Activated T-cell treated with anti-CD3 and anti-CD28 coated beads for 1 hour (primary cell): Measurements from ENCODE around the gene DDR2.
"Not testable (repeated sequence)": the region's sequence is repeated elsewhere in the genome, so short reads cannot be mapped to it uniquely, and the experiment has no call there.

ENCODE experiments used
- DNase-seq: peaks from one replicate; pipeline ENCODE4 v3.0.0-alpha.2; 2020; ENCODE audit warnings: low read depth

The DDR2 gene

DNA sequence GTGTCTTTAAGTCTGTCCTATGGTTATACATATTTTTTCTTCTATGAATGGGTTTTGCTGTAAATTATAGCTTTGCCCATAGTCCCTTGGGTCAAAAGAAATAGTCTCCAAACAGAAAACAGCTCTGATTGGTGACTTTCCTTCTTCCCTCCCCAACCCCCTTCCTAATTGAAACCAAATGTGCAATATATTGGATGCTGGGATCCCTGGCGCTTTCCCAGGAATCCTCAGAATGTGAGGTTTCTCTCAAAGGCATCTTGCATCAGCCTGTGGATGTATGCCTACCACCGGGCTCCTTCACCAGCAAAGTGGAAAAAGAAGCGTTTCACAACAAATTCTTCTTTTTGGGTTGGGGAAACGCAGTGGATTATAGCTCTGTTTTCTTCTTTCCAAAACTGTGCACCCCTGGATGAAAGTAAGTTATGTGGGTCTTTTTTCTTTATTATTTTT is at the start of gene DDR2:
TSS of gene DDR2 (plus strand) at position 248 of the 450 bp plus-strand sequence. CDS start 86,600 bp downstream, outside the sequence.
- no peak for DNase-seq

DNA sequence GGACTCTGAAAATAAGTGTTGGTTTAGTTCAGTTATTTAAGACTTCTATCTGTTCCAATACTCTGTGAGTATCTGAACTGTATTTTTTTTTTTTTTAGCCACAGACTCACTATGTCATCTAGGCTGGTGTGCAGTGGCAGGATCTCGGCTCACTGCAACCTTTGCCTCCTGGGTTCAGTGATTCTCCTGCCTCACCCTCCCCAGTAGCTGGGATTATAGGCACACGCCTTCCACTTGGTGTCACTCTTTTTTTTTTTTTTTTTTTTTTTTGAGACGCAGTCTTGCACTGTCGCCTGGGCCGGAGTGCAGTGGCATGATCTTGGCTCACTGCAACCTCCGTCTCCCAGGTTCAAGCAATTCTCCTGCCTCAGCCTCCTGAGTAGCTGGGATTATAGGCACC is 49.4 kb upstream of the DDR2 start:
- not testable (repeated sequence) for DNase-seq

DNA sequence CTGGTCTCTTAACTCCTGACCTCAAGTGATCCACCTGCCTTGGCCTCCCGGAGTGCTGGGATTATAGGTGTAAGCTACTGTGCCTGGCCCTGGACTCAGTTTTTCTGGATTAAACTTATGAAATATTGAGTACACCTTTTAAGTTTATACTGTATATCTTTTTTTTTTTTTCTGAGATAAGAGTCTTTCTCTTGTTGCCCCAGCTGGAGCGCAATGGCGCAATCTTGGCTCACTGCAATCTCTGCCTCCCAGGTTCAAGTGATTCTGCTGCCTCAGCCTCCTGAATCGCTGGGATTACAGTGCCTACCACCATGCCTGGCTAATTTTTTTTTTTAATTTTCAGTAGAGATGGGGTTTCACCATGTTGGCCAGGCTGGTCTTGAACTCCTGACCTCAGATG is 47.2 kb upstream of the DDR2 start:
- DNase-seq: not testable (repeated sequence)

DNA sequence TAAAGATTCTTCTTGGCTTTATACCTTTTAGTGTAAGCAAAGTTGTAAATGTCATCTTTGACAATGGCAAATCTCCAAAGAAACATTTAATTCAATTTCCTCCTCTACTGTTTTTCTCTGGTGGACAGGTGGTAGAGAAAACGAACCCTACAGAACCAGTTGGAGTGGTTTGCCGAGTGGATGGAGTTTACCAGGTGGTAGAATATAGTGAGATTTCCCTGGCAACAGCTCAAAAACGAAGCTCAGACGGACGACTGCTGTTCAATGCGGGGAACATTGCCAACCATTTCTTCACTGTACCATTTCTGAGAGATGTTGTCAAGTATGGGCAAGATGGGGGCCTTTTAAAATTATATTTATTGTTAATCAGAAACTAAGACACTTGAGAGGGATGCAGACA is 44.9 kb upstream of the DDR2 start:
- no peak for DNase-seq

DNA sequence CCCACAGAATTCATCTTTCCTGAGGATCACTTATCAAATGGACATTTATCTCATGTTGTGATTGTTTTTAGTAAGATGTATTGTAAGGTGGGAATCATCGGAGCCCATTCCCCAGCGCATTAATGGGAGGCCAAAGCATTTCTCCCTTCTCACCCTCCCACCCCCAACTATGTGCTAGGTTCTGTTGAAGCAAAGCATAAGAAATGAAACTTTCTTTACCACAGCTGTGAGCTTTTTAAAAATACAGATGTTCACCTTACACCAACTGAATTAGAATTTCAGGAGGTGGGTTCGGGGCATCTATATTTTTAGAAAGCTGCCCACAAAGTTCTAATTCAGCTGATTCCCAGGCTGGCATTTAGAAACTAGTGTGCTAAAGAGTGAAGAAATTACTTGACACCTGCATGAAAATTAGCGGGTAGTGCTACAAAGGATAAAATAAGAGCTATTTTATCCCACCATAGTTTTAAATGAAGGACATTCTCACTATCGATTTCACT is 44.5 kb upstream of the DDR2 start:
- DNase-seq: no peak

DNA sequence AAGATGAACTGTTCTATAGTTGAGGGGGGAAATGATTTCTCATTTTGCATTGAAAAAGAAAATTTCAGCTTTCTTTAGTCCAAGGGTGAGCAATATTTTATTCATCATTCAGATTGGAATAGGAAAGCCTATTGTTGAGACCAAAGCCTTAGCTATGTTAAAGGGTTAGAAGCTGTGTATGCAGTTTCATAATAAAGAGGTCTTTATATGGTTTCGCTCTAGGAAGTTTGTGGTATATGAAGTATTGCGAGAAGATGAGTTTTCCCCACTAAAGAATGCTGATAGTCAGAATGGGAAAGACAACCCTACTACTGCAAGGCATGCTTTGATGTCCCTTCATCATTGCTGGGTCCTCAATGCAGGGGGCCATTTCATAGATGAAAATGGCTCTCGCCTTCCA is 42.2 kb upstream of the DDR2 start:
- DNase-seq: no peak

DNA sequence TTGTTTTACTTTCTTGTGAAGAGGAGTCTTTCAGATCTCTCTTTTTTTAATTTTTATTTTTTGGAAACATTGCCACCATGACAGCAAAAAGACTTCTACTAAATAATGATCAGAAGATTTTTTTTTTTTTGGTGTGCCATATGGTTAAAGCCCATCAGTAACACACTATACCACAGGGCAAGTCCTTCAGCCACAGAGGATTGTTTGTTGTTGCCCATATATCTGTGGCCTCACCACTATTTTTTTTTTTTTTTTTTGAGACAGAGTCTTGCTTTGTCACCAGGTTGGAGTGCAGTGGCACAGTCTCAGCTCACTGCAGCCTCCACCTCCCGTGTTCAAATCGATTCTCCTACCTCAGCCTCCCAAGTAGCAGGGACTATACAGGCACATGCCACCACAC is 41.6 kb upstream of the DDR2 start:
- DNase-seq: no peak

DNA sequence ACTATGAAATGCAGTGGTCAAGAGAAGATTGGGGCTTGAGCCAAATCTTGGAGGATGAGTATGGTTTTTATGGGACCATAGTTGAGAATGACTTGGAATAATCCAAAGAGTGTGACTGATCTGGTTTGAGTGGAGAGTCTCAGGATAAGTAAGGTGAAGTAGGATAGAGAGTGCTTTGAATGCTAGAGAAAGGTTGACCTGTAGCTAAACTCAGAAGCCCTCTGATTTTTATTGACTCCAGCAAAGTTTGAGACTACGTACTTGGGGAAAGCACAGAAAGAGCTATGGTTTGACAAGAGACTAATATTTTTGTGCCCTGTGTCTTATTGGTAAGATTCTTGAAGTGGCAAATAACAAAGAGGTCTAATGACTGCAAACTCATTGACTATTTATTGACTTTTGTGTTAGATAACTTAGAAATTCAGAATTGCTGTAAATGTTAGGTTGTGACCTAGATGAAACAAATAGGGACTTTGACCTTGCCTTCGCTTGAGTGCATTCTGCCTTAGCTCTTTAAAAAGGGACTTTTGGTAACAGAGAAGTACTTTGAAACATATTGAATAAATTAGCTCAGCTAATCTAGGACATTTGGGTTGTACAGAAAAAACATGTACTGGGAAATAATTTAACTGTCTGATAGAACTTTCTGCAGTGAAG is 35.6 kb upstream of the DDR2 start:
- DNase-seq: no peak

DNA sequence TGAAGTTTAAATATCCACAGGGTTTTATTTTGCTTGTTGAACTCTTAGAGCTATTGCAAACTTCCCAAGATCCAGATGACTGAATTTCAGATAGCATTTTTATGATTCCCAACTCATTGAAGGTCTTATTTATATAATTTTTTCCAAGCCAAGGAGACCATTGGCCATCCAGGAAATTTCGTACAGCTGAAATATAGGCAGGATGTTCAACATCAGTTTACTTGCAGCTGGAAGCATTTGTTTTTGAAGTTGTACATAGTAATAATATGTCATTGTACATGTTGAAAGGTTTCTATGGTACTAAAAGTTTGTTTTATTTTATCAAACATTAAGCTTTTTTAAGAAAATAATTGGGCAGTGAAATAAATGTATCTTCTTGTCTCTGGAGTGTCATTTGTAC is 32.8 kb upstream of the DDR2 start:
- DNase-seq: no peak

DNA sequence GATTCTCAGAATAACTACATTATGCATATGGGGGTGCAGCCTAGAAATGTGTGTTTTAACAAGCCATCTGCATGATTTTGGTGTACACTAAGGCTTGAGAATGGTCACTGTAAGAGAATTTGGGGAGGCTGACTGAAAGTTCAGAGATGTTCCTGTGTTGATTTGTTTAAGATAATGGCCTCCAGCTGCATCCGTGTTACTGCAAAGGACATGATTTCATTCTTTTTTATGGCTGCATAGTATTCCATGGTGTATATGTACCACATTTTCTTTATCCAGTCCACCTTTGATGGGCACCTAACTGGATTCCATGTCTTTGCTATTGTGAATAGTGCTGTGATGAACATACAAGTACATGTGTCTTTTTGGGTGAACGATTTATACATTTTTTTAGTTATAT is 29.1 kb upstream of the DDR2 start:
- DNase-seq: not testable (repeated sequence)

DNA sequence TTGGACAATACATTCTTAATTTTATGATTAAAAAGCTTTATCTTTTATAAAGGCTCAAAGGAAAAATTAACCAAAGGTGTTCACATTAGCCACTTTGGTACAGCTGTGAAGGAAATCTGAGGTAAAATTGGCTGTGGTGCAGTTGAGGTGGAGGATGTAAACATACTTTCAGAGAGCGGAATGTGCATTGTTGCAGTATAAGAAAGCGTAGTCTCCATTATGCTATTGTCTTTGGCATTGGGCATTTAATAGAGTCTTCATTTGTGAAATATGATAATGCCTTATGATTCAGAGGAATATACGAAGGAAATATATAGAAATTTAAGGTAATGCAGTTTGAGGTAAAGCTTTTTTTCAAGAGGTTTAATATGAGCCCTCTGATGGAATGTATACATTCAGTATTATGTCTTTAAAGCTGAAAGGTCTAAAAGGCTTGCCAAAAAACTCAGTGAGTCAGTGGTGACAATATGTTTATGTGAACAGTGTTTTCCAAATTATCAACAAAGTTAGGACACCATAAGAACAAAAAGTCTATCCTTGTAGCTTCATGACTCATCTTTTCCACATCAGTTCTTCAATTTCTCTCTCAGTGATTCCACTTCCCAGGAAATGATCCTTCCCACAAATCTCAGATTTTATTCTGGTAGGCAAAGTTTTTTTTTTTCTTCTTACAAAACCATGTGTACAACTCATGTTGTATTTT is 26.9 kb upstream of the DDR2 start:
- no peak for DNase-seq

DNA sequence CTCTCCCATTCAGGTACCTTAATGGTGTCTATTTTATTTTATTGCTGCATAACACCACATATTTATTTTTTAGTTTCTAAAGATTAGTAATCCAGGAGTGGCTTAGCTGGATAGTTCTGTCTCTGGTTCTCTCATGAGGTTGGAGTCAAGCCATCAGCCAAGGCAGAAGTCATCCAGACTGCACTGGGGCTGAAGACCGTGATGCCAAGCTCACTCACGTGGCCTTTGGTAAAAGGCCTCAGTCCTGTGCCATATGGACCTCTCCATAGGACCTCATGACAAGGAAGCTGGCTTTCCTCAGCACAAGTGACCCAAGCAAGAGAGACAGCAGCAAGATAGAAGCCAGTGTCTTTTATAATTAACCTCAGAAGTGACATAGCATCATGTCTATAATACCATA is 23.0 kb upstream of the DDR2 start:
- no peak for DNase-seq

DNA sequence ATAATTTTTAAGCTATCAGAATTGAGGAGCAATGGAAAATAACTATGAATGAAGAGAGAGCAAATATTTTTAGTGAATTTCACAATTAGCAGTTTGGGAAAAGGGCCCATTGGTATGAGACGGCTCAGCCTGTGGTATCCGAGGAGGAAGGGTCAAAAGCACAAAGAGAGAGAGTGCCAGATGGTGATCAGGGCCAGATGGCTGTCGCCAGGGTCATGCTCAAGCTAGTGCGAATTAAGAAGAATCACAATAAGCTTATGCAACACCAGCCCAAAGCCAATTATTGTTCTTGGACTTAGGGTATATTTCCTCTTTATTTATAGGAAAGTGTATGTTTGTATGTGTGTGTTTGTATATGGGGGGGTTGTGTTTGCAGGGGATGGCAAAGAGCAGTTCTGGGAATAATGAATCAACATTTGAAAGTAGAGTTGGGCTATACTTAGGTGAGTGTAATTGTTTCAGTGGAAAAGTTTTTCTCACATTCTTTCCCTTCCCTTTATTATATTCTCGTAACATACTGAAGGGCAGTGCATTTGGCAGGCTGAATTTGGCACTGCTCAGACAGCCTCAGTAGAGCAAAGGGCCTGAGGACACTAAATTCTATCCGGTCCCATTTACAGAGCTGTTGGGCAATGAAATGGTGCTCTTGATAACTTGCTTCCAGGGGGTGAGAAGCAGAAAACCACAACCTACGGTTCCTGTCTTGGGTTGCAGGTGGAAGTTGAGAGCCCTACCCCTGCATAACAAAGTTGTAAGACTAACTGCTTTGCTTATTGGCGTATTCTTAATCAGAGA is 19.5 kb upstream of the DDR2 start:
- DNase-seq: no peak

DNA sequence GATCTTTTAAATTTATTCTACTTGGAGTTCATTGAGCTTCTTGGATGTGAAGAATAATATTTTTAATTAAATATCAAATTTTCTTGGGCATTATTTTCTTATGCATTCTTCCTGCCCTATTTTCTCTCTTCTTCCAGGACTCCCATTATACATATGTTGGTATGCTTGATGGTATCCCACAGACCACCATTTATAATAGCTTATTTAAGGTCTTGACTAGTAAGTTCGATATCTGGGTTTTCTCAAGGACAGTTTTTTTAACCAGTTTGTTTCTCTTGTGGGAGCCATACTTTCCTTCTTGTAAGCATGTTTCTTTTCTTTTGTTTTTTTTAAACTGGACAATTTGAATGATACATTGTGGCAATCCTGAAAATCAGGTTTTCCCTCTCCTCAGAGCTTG is 15.4 kb upstream of the DDR2 start:
- no peak for DNase-seq

DNA sequence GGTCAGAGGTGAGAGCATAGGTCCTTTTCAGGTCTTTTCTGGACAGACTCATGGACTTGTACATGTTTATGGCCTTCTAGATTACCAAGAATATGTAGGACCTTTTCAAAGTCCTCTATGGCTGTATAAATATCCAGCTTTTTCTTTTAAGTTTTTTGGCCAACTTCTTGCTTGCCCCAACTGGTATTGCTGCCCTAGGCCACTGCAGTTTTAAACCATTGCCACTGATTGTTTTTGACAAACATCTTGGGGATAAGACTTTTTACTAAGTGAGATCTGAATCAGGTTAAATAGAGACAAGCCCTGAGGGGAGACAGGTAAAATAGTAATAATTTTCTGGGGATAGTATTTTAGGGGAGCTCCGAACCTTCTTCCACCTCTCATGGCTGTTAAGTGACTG is 14.8 kb upstream of the DDR2 start:
- no peak for DNase-seq

DNA sequence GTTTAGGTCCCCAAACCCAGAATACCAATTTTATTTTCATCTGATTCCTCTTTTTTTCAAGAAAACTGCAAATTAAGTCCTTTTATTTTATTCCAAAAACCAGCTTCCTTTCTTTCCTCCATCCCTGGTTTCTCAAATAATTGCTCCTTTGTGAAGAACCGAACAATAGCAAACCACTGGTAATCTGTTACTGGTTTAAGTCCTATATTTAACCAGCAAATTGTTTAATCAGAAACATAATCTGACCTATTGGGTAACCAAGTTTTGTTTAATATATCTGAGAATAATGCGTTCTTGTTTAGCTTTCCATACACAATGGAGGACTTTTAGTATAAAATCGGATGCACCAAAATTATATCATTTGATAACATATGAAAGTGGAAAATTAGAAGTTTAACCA is 13.2 kb upstream of the DDR2 start:
- DNase-seq: no peak

DNA sequence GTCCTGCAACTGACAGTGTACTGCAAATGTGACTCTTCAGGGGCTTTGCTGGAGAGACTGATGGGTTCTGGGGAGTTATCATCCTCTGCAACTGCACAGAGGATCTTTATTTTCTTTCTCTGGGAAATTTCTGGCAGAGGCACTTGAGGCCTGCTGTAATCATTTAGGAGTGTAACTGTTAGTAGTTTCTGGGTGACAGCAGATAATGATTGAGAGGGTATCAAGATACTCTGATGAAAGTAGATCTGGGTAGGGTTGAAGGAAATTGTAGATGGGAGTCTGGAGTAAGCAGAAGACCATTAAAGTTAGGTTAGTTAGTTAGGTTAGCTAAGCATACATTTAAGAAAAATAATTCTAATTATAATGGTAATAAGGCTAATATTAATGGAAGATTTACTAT is 11.0 kb upstream of the DDR2 start:
- DNase-seq: no peak

DNA sequence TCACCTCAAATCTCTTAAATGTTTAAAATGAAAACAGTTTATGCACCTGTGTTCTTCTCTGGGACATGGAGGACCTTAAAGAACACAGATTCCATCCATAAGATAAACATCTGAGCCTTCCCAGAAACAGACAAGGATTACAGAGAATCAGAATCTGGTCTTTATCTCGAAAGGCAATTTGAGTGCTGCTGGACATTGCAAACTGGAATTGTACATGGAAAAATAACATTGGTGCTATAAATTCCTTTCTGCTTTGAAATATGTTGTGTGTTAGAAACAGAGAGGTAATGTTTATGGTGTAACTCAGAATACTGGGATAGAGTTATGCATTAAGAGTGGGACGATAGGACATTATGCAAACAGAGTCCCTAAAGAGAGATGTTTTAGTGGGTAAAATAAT is 6.6 kb upstream of the DDR2 start:
- DNase-seq: no peak

DNA sequence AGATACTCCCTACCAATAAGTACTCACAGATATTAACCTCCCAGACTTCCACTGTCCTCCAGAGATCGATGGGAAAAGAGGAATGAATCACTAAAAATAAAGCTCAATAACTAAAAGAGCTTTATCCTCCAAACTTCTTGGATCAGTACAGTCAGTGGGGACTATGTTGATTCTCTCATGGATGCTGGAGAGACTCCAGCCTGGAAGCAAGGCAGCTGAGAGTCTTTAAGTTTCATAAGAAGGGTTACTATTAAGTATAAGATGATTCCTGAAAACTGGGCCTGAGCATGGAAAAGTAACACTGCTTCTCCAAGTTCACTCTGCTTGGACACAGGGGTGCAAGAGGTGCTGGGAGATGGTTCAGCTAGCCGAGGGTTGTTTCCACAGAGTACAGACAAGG is 6.2 kb upstream of the DDR2 start:
- DNase-seq: no peak

DNA sequence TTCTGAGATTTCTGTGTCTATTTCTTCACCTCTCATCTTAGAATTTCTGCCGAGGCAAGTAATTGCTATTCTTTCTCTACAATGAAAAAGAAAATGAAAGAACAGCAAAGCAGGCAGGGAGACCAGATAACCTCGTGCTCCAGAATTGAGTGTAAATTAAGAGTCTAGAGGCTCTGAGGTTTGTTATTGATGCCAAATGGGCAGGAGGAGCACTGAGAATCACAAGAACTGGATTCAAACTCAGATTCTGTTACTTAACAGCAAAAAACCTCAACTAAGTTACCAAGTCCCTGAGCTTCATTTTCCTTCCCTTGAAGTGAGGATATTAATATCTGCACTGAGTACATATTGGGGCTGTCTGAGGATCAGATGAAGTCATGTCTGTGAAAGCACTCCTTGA is 5.5 kb upstream of the DDR2 start:
- no peak for DNase-seq

DNA sequence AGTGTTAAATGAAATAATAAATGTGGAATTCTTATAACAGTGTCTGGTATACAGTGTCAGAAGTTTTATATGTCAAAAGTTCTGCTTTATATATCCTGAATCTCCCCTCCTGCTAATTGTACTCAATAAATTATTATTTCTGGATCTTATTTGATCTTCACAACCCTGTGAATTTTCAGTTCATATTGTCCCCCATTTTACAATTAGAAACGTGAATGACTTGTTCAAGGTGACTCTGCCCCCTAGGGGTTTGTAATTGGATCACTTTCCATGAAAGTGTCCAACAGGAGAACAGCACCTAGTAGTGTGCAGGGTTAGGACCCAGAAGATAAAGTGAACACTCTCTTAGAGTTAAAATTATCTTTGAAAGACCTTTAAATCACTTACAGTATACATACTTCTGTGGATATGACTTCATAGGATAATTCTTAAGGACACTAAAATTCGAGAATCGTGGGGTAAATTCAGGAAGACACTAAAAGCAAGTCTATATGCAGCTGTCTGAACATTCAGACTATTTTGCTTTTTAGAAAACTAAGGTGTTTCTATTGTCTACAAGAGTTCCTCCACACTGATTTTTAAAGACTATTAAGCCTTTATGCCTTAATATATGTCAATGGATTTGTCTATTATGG is 4.5 kb upstream of the DDR2 start:
- no peak for DNase-seq

DNA sequence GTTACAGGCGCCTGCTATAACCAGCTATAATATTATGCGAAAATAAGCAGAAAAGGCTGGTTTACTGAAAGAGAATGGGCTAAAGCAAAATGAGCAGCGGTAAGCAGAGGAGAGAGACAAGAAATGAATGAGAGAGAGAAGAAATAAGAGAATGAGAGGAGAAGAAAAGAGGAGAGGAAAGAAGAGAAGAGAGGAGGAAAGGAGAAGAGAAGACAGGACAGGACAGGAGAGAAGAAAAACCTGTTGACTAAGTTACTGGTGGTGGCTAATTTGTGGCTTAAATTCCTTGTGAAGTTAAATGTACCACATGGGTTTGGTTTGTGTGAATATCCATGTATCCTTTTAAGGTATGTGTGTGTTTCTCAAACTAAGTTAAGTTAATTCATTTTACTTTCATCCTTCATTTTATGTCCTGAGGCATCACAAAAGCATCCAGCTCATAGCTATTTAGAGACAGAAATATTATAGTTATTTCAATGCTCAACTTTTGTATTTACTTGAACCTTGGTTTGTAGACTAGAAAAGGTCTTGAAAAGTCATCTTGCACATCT is 3.1 kb upstream of the DDR2 start:
- DNase-seq: no peak
